ENCODE measurements around the gene METTL1.

The METTL1 gene

DNA sequence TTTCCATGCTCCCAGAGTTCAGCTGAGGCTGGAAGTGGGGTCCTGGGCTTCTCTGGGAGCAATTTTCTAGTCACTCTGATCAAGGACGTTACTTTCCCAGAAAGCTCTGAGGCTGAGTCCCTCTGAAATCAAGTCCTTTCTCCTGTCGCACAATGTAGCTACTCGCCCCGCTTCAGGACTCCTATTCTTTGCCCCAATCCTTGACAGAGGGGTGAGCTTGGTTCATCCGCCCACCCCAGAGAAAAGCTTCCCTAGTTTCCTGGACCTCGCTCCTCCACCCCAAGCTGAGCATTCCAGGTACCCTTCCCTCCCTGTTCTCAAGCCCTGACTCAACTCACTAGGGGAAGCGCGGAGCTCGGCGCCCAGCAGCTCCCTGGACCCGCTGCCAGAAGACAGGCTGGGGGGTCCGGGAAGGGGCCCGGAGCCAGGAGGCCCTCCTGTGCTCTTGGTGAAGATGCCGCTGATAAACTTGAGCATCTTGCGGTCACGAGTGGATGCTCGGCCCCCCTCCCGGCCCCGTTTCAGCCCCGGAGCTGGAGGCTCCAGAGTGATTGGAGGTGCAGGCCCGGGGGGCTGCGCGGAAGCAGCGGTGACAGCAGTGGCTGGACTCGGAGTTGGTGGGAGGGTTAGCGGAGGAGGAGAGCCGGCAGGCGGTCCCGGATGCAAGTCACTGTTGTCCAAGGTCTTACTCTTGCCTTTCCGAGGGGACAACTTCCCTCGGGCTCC lies 35.0 kb downstream of the METTL1 start:
- H3K27me3 Mint-ChIP-seq (ENCODE audit: low read depth, poor library complexity), result peaks cover 98% of the 10 kb centered on the region
- peaks cover 23% of the 10 kb centered on the region for H3K4me1 Mint-ChIP-seq
- peaks cover 8% of the 10 kb centered on the region for H3K9me3 Mint-ChIP-seq
- no peak overlapping the region for H3K27ac Mint-ChIP-seq
- H3K36me3 Mint-ChIP-seq (ENCODE audit: low read depth), result no peaks in the 10 kb centered on the region
- TF ChIP-seq, protein P1, sequence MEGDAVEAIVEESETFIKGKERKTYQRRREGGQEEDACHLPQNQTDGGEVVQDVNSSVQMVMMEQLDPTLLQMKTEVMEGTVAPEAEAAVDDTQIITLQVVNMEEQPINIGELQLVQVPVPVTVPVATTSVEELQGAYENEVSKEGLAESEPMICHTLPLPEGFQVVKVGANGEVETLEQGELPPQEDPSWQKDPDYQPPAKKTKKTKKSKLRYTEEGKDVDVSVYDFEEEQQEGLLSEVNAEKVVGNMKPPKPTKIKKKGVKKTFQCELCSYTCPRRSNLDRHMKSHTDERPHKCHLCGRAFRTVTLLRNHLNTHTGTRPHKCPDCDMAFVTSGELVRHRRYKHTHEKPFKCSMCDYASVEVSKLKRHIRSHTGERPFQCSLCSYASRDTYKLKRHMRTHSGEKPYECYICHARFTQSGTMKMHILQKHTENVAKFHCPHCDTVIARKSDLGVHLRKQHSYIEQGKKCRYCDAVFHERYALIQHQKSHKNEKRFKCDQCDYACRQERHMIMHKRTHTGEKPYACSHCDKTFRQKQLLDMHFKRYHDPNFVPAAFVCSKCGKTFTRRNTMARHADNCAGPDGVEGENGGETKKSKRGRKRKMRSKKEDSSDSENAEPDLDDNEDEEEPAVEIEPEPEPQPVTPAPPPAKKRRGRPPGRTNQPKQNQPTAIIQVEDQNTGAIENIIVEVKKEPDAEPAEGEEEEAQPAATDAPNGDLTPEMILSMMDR (IDR thresholded peaks at IDR 0.05), result no peak
- H3K4me3 Mint-ChIP-seq, result peak overlapping the region; percentile 76
- DNase-seq, result no peak

DNA sequence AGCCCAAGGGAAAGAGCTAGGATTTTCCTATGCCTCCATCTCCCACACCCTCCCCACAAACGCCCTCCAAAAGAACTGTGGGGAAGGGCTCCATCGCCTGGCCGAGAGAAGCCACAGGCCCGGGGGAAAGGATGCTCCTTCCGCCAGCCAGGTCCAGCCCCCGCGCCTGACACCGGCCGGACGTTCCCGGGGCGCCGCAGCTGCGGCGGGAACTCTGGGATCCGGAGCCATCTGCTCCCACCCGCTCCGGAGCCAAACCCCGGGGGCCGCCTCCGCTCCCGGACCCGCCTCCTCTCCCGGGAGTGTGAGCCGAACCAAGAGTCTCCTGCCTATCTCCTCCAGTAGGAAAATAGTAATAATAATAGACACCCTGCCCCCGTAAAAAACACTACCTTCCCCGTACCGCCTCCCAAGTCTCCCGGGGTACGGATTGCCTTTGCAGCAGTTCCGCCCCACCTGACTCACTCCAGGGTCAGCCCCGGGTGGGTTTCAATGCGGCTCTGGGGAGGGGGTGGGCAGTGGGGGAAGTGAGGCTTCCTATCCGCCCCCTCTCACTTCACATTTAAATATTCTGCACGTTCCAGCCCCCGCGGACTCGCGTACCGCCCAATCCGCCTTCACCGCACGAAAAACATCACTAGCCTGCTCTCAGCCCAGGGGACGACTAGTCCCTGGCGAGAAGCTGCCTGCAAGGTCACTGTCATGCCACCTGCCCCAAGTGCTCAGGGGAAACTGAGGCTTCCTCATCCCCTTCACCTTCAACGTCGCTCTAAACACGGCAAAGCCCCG lies 35.8 kb downstream of the METTL1 start:
- TF ChIP-seq, protein P1 (IDR thresholded peaks at IDR 0.05), result no peak
- Mint-ChIP-seq H3K27me3 (ENCODE audit: low read depth, poor library complexity) (peaks cover 98% of the 10 kb centered on the region), H3K4me3 (peak overlapping the region; percentile 76), H3K9me3 (peaks cover 8% of the 10 kb centered on the region), H3K36me3 (ENCODE audit: low read depth) (no peaks in the 10 kb centered on the region), H3K4me1 (peaks cover 23% of the 10 kb centered on the region), H3K27ac (no peak overlapping the region)
- DNase-seq, result peak; percentile 66

DNA sequence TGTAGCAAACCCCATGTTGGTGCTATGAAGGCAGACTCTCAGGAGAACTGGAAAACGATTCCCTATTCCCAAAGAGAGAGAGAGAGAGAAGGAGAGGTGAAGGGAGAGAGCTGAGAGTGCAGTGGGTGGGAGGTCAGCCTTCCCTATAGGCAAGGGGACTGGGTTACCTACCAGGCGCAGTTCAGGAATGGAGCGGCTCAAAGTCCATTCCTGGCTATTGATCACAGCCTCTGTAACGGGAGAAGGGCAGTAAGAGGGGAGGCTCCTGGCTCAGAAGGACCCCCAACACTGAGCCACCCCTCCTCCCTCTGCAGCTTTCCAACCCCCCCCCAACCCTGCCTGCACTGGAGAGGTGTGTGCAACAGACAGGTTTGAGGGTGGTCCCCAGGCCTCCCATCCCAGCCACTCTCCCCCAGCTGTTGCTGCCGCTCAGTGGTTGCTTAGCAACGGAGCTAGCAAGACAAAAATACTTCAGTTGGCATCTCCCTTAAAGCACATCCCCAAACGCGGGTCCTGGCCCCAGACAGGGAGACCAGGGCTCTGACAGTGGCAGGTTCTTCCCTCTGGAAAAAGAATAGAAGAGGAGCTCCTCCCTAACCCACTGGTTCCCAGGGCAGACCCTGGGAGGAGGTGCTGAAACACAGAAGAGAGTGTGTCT lies 36.6 kb downstream of the METTL1 start:
- DNase-seq, result no peak
- TF ChIP-seq, protein P1 (IDR thresholded peaks at IDR 0.05), result no peak
- Mint-ChIP-seq H3K27ac (no peak overlapping the region), H3K27me3 (ENCODE audit: low read depth, poor library complexity) (peaks cover 98% of the 10 kb centered on the region), H3K36me3 (ENCODE audit: low read depth) (no peaks in the 10 kb centered on the region), H3K4me3 (peak overlapping the region; percentile 24), H3K9me3 (peaks cover 8% of the 10 kb centered on the region), H3K4me1 (peaks cover 23% of the 10 kb centered on the region)

DNA sequence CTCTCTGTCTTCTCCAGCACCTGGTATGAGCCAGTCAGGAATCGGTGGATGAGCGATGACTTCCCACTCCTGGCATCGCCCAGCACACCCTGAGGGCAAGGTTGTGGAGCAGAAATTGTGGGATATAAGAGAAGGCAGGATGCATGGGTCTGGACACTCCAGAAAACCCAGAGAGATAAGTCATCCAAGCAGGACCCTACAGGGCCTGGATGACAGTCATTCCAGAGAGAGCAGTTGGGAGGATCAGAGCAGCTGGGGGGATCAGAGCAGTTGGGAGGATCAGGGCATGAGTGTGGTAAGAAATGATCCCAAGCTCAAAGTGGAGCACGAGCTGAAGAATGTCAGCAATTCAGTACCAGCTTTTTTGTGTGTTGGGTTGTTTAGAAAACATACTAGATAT lies 37.3 kb downstream of the METTL1 start:
- TF ChIP-seq, protein P1 (IDR thresholded peaks at IDR 0.05), result no peak
- Mint-ChIP-seq H3K9me3 (peaks cover 8% of the 10 kb centered on the region), H3K36me3 (ENCODE audit: low read depth) (no peaks in the 10 kb centered on the region), H3K27me3 (ENCODE audit: low read depth, poor library complexity) (peaks cover 98% of the 10 kb centered on the region), H3K4me3 (no peak overlapping the region), H3K27ac (no peak overlapping the region), H3K4me1 (peaks cover 23% of the 10 kb centered on the region)
- no peak for DNase-seq

DNA sequence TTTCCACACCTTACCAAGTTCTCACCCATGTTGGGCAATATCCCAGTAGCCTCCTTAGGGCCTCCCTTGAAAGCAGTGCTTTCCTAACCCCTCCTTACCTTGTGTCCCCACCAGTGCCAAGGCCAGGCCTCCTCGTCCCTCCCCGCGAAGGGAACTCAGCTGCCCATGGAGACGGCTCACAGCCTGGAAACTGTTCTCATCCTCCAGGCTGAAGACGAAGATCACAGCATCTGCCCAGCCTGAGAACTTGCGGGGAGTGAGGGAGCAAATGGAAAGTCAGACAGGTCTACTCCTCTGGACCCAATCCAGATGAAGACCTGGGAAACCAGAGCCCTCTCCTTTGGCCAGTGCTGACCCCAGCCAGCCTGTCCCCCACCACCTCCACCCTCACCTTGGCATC lies 38.0 kb downstream of the METTL1 start:
- Mint-ChIP-seq H3K4me1 (peaks cover 17% of the 10 kb centered on the region), H3K27me3 (ENCODE audit: low read depth, poor library complexity) (peaks cover 98% of the 10 kb centered on the region), H3K4me3 (no peak overlapping the region), H3K9me3 (peaks cover 8% of the 10 kb centered on the region), H3K36me3 (ENCODE audit: low read depth) (no peaks in the 10 kb centered on the region), H3K27ac (no peak overlapping the region)
- no peak for DNase-seq
- TF ChIP-seq, protein P1 (IDR thresholded peaks at IDR 0.05), result no peak
